Karpas-422 (cell line): Measurements from ENCODE around the gene TNNI3K. TPM values are rescaled to one million over a fixed set of nuclear protein-coding genes. Genes with fewer than 3 reads are reported as not detected.
A peak's percentile ranks its signal among the peaks of the same experiment; 100 is the strongest.

Experiments
- DNase-seq: peaks from one replicate; pipeline ENCODE4 v3.0.0-alpha.2; 2015
- H2AFZ ChIP-seq: fragments of 200-600 bp; sonication (generic); 2 replicates; pipeline ENCODE4 v1.6.1; 2014; ENCODE audit warnings: antibody characterized with exemption, low read length, mixed read lengths
- H3K27ac ChIP-seq: fragments of 200-600 bp; sonication (generic); 2 replicates; pipeline ENCODE4 v1.5.1; 2014; ENCODE audit warnings: mild to moderate bottlenecking, low read length, moderate library complexity
- H3K27me3 ChIP-seq: fragments of 200-600 bp; sonication (generic); 2 replicates; pipeline ENCODE4 v1.6.1; 2014; ENCODE audit warnings: low read length, mixed read lengths
- H3K36me3 ChIP-seq: fragments of 200-600 bp; sonication (generic); 2 replicates; pipeline ENCODE4 v1.6.1; 2014; ENCODE audit warnings: low read length, mixed read lengths; ENCODE audit not compliant: insufficient read depth
- H3K4me1 ChIP-seq: fragments of 200-600 bp; sonication (generic); 2 replicates; pipeline ENCODE4 v1.6.1; 2014; ENCODE audit warnings: mild to moderate bottlenecking, low read length, mixed read lengths
- H3K4me2 ChIP-seq: fragments of 200-600 bp; sonication (generic); 2 replicates; pipeline ENCODE4 v1.6.1; 2014; ENCODE audit warnings: low read length, low read depth, mild to moderate bottlenecking; ENCODE audit not compliant: poor library complexity, severe bottlenecking
- H3K4me3 ChIP-seq: fragments of 200-600 bp; sonication (generic); 2 replicates; pipeline ENCODE4 v1.5.1; 2014; ENCODE audit warnings: mild to moderate bottlenecking, antibody characterized with exemption, low read length, mixed read lengths
- H3K79me2 ChIP-seq: fragments of 200-600 bp; sonication (generic); 2 replicates; pipeline ENCODE4 v1.6.1; 2014; ENCODE audit warnings: mild to moderate bottlenecking, low read length, mixed read lengths
- H3K9ac ChIP-seq: fragments of 200-600 bp; sonication (generic); 2 replicates; pipeline ENCODE4 v1.6.0; 2014; ENCODE audit warnings: low read length
- H3K9me2 ChIP-seq: fragments of 200-600 bp; sonication (generic), shearing (Covaris generic); replicated peaks from 2 replicates; pipeline ENCODE4 v1.6.0; 2014; ENCODE audit warnings: mild to moderate bottlenecking, low read length, moderate library complexity; ENCODE audit not compliant: insufficient read depth
- H3K9me3 ChIP-seq: fragments of 300-700, 200-600 bp; sonication (generic); 2 replicates; pipeline ENCODE4 v1.6.1; 2014; ENCODE audit warnings: low read length, mixed read lengths
- H4K20me1 ChIP-seq: fragments of 200-600 bp; sonication (generic); 2 replicates; pipeline ENCODE4 v1.6.1; 2014; ENCODE audit warnings: mild to moderate bottlenecking, antibody characterized with exemption, low read length, low read depth; ENCODE audit not compliant: insufficient read depth
- total RNA-seq: library from RNA; depleted of rRNA; stranded (reverse); fragments of >200 nt; shearing (Covaris generic); gene quantifications from 2 replicates; pipeline ENCODE4 v1.2.3, GENCODE V29; 2014; ENCODE audit warnings: low replicate concordance; rRNA removed

TNNI3K gene
- total RNA-seq = 0.48 and 0.90 TPM in 2 replicates

- H3K4me2 ChIP-seq = no peak within 1 kb of the TSS
- no peaks in the 10 kb centered on the region for H4K20me1 ChIP-seq
- no peaks in the 10 kb centered on the region for H3K27me3 ChIP-seq
- H3K27ac ChIP-seq = no peak within 1 kb of the TSS
- no peaks in the 10 kb centered on the region for H3K79me2 ChIP-seq
- no peak within 1 kb of the TSS for H3K9ac ChIP-seq
- no peaks in the 10 kb centered on the region for H3K36me3 ChIP-seq
- H3K9me2 ChIP-seq = no peaks in the 10 kb centered on the region; the same call in 1 of the 2 replicates
- H3K4me3 ChIP-seq = no peak within 1 kb of the TSS
- no peaks in the 10 kb centered on the region for H3K9me3 ChIP-seq
- no peak within 1 kb of the TSS for H2AFZ ChIP-seq
- H3K4me1 ChIP-seq = no peaks in the 10 kb centered on the region
- DNase-seq = no peak
Observed at GRCh38 chr1:74235153-74235552, at the start of gene TNNI3K. TNNI3K (plus strand) TSS chr1:74235387; CDS start chr1:74235452, 65 bp downstream.

GRCh38 chr1:74193908-74194307 lies 41.3 kb upstream of the TNNI3K start:
- Histone ChIP-seq H2AFZ (no peak overlapping the region), H3K9me2 (no peaks in the 10 kb centered on the region), H4K20me1 (no peaks in the 10 kb centered on the region), H3K9me3 (no peaks in the 10 kb centered on the region), H3K9ac (no peak overlapping the region), H3K27ac (no peak overlapping the region), H3K4me2 (no peak overlapping the region), H3K79me2 (no peaks in the 10 kb centered on the region), H3K4me1 (peaks cover 10% of the 10 kb centered on the region), H3K4me3 (no peak overlapping the region), H3K27me3 (no peaks in the 10 kb centered on the region), H3K36me3 (no peaks in the 10 kb centered on the region)
- DNase-seq = no peak

- no peak overlapping the region for H3K4me3 ChIP-seq
- no peaks in the 10 kb centered on the region for H3K9me2 ChIP-seq
- no peak for DNase-seq
- peaks cover 18% of the 10 kb centered on the region for H3K4me1 ChIP-seq
- no peak overlapping the region for H3K27ac ChIP-seq
- H3K36me3 ChIP-seq = no peaks in the 10 kb centered on the region
- H3K27me3 ChIP-seq = no peaks in the 10 kb centered on the region
- no peak overlapping the region for H2AFZ ChIP-seq
- H3K9ac ChIP-seq = no peak overlapping the region
- no peak overlapping the region for H3K4me2 ChIP-seq
- no peaks in the 10 kb centered on the region for H3K79me2 ChIP-seq
- no peaks in the 10 kb centered on the region for H4K20me1 ChIP-seq
- no peaks in the 10 kb centered on the region for H3K9me3 ChIP-seq
Observed at GRCh38 chr1:74195339-74195738, 39.8 kb upstream of the TNNI3K start.

GRCh38 chr1:74197255-74197654 lies 37.9 kb upstream of the TNNI3K start:
- Histone ChIP-seq H3K27me3 (no peaks in the 10 kb centered on the region), H3K4me2 (peak overlapping the region; percentile 90), H3K9me3 (no peaks in the 10 kb centered on the region), H4K20me1 (no peaks in the 10 kb centered on the region), H3K79me2 (no peaks in the 10 kb centered on the region), H3K27ac (no peak overlapping the region), H3K4me1 (peaks cover 18% of the 10 kb centered on the region), H3K4me3 (peak overlapping the region; percentile 73), H2AFZ (peak overlapping the region; percentile 89; the same call in 1 of the 2 replicates), H3K9me2 (no peaks in the 10 kb centered on the region), H3K36me3 (no peaks in the 10 kb centered on the region), H3K9ac (peak overlapping the region; percentile 75)
- DNase-seq = no peak

GRCh38 chr1:74197657-74198552 lies 37.3 kb upstream of the TNNI3K start, which contains the start of the genes FPGT and LRRIQ3:
FPGT (plus strand) TSS chr1:74198242; CDS start chr1:74198279, 37 bp downstream.
LRRIQ3 (minus strand) TSS chr1:74198176; CDS start chr1:74183684, 14,492 bp downstream.
- Histone ChIP-seq H3K9ac (peak within 1 kb of the TSS; percentile 75), H3K36me3 (no peaks in the 10 kb centered on the region), H3K27me3 (no peaks in the 10 kb centered on the region), H4K20me1 (no peaks in the 10 kb centered on the region), H3K9me2 (no peaks in the 10 kb centered on the region), H3K9me3 (no peaks in the 10 kb centered on the region), H3K27ac (peak within 1 kb of the TSS; percentile 87), H2AFZ (peak within 1 kb of the TSS; percentile 89), H3K79me2 (no peaks in the 10 kb centered on the region), H3K4me2 (peak within 1 kb of the TSS; percentile 90), H3K4me1 (peaks cover 18% of the 10 kb centered on the region), H3K4me3 (peak within 1 kb of the TSS; percentile 73)
- peak; percentile 99 for DNase-seq

- H3K4me1 ChIP-seq = peaks cover 18% of the 10 kb centered on the region
- H3K27ac ChIP-seq = no peak overlapping the region
- DNase-seq = no peak
- H3K9ac ChIP-seq = no peak overlapping the region
- H3K79me2 ChIP-seq = no peaks in the 10 kb centered on the region
- H3K36me3 ChIP-seq = no peaks in the 10 kb centered on the region
- no peaks in the 10 kb centered on the region for H4K20me1 ChIP-seq
- peak overlapping the region; percentile 86; the same call in 1 of the 2 replicates for H2AFZ ChIP-seq
- H3K27me3 ChIP-seq = no peaks in the 10 kb centered on the region
- peak overlapping the region; percentile 90 for H3K4me2 ChIP-seq
- H3K9me2 ChIP-seq = no peaks in the 10 kb centered on the region
- no peaks in the 10 kb centered on the region for H3K9me3 ChIP-seq
- H3K4me3 ChIP-seq = peak overlapping the region; percentile 73
Observed at GRCh38 chr1:74199504-74199903, 35.7 kb upstream of the TNNI3K start.

- no peak overlapping the region for H3K4me3 ChIP-seq
- H4K20me1 ChIP-seq = no peaks in the 10 kb centered on the region
- H3K9ac ChIP-seq = no peak overlapping the region
- H3K4me1 ChIP-seq = no peaks in the 10 kb centered on the region
- no peak overlapping the region for H3K27ac ChIP-seq
- H3K79me2 ChIP-seq = no peaks in the 10 kb centered on the region
- no peak overlapping the region for H2AFZ ChIP-seq
- H3K9me2 ChIP-seq = no peaks in the 10 kb centered on the region
- H3K27me3 ChIP-seq = no peaks in the 10 kb centered on the region
- no peaks in the 10 kb centered on the region for H3K9me3 ChIP-seq
- no peak for DNase-seq
- H3K4me2 ChIP-seq = no peak overlapping the region
- H3K36me3 ChIP-seq = no peaks in the 10 kb centered on the region
Observed at GRCh38 chr1:74205266-74205665, 29.9 kb upstream of the TNNI3K start.

- no peak overlapping the region for H3K27ac ChIP-seq
- H3K4me3 ChIP-seq = no peak overlapping the region
- H3K9me3 ChIP-seq = no peaks in the 10 kb centered on the region
- H3K9ac ChIP-seq = no peak overlapping the region
- H3K9me2 ChIP-seq = no peaks in the 10 kb centered on the region
- no peaks in the 10 kb centered on the region for H3K27me3 ChIP-seq
- H3K4me1 ChIP-seq = no peaks in the 10 kb centered on the region
- H3K36me3 ChIP-seq = no peaks in the 10 kb centered on the region
- H3K4me2 ChIP-seq = no peak overlapping the region
- H3K79me2 ChIP-seq = no peaks in the 10 kb centered on the region
- no peak overlapping the region for H2AFZ ChIP-seq
- no peaks in the 10 kb centered on the region for H4K20me1 ChIP-seq
- DNase-seq = no peak
Observed at GRCh38 chr1:74215229-74215628, 20.0 kb upstream of the TNNI3K start.
